Measurements from ENCODE around the gene CHMP6. TPM values are rescaled to one million over a fixed set of nuclear protein-coding genes. Genes with fewer than 3 reads are reported as not detected.

The CHMP6 gene
- total RNA-seq, 1 experiment from 2014 or later = 15.0 TPM

DNA sequence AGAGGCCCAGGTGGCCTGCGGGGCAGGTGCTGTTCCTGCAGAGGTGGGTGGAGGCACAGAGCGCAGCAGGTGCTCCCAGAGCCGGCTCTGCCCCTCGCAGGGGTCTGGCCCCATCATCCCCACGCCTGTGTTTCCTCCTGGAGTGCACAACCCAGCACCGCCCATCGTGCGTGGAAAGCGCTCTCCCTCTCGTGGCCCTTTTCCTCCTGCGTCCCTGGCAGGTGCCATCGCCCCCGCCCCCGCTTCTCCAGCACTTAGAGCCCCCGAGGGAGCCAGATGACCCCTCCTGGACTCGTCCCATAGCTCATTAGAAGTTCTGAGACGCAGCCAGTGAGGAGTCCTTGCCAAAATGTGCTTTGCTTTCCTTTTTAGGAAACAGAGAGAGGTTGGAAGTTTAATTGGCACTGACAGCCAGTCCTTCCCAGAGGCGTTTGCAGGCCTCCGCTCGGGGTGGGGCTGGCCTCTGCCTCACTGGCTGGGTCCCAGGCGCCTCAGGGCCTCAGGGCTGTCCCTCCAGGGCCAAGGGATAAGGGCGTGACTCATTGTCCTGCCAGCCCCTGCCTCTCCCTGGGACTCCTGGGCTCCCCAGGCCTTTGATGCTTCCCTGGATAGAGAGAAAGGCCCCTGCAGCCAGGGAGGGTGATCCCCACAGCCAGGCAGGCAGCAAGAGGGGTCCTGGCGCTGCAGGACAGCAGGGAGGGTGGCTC, 32.2 kb upstream of the CHMP6 start (continued):
- TF ChIP-seq RELA (CRISPR knock-in tag; IDR thresholded peaks at IDR 0.05; ENCODE audit: borderline replicate concordance) = no peak
- no peak for TF ChIP-seq MAX (CRISPR knock-in tag; IDR thresholded peaks at IDR 0.05)
- TF ChIP-seq JUN (CRISPR knock-in tag; IDR thresholded peaks at IDR 0.05) = no peak
- TF ChIP-seq ZNF416 (CRISPR knock-in tag; IDR thresholded peaks at IDR 0.05) = no peak

- peaks cover 2% of the 10 kb centered on the region; the same call in 1 of the 2 replicates for H3K9me3 Mint-ChIP-seq
- ChIA-PET CTCF (interaction anchor here (1.1 to 1.4 kb wide), 2 partner anchors 24 to 29 kb away, joined by 3 to 9 read pairs; no protein-coding TSS in a partner anchor), POLR2A (no interaction called here)
- no peak overlapping the region for H3K4me3 Mint-ChIP-seq
- DNase-seq (ENCODE audit: low spot score) (no peak), ATAC-seq (no peak)
- no peak overlapping the region for H3K27ac Mint-ChIP-seq
- no peaks in the 10 kb centered on the region for H3K27me3 Mint-ChIP-seq (ENCODE audit: low read depth)
- H3K36me3 Mint-ChIP-seq = no peaks in the 10 kb centered on the region; the same call in 1 of the 2 replicates
- no peaks in the 10 kb centered on the region for H3K4me1 Mint-ChIP-seq
- no peak for TF ChIP-seq SMAD3 (CRISPR knock-in tag; IDR thresholded peaks at IDR 0.05; ENCODE audit: borderline replicate concordance)
- TF ChIP-seq, protein P1, sequence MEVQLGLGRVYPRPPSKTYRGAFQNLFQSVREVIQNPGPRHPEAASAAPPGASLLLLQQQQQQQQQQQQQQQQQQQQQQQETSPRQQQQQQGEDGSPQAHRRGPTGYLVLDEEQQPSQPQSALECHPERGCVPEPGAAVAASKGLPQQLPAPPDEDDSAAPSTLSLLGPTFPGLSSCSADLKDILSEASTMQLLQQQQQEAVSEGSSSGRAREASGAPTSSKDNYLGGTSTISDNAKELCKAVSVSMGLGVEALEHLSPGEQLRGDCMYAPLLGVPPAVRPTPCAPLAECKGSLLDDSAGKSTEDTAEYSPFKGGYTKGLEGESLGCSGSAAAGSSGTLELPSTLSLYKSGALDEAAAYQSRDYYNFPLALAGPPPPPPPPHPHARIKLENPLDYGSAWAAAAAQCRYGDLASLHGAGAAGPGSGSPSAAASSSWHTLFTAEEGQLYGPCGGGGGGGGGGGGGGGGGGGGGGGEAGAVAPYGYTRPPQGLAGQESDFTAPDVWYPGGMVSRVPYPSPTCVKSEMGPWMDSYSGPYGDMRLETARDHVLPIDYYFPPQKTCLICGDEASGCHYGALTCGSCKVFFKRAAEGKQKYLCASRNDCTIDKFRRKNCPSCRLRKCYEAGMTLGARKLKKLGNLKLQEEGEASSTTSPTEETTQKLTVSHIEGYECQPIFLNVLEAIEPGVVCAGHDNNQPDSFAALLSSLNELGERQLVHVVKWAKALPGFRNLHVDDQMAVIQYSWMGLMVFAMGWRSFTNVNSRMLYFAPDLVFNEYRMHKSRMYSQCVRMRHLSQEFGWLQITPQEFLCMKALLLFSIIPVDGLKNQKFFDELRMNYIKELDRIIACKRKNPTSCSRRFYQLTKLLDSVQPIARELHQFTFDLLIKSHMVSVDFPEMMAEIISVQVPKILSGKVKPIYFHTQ (CRISPR knock-in tag; IDR thresholded peaks at IDR 0.05) = no peak
- TF ChIP-seq HMGXB4 (CRISPR knock-in tag; IDR thresholded peaks at IDR 0.05) = no peak
- TF ChIP-seq, protein P2, sequence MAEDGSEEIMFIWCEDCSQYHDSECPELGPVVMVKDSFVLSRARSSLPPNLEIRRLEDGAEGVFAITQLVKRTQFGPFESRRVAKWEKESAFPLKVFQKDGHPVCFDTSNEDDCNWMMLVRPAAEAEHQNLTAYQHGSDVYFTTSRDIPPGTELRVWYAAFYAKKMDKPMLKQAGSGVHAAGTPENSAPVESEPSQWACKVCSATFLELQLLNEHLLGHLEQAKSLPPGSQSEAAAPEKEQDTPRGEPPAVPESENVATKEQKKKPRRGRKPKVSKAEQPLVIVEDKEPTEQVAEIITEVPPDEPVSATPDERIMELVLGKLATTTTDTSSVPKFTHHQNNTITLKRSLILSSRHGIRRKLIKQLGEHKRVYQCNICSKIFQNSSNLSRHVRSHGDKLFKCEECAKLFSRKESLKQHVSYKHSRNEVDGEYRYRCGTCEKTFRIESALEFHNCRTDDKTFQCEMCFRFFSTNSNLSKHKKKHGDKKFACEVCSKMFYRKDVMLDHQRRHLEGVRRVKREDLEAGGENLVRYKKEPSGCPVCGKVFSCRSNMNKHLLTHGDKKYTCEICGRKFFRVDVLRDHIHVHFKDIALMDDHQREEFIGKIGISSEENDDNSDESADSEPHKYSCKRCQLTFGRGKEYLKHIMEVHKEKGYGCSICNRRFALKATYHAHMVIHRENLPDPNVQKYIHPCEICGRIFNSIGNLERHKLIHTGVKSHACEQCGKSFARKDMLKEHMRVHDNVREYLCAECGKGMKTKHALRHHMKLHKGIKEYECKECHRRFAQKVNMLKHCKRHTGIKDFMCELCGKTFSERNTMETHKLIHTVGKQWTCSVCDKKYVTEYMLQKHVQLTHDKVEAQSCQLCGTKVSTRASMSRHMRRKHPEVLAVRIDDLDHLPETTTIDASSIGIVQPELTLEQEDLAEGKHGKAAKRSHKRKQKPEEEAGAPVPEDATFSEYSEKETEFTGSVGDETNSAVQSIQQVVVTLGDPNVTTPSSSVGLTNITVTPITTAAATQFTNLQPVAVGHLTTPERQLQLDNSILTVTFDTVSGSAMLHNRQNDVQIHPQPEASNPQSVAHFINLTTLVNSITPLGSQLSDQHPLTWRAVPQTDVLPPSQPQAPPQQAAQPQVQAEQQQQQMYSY (CRISPR knock-in tag; IDR thresholded peaks at IDR 0.05) = no peak
- TF ChIP-seq ERG (CRISPR knock-in tag; IDR thresholded peaks at IDR 0.05) = no peak
- no peak for TF ChIP-seq JAZF1 (CRISPR knock-in tag; IDR thresholded peaks at IDR 0.05)
- TF ChIP-seq, protein P3, sequence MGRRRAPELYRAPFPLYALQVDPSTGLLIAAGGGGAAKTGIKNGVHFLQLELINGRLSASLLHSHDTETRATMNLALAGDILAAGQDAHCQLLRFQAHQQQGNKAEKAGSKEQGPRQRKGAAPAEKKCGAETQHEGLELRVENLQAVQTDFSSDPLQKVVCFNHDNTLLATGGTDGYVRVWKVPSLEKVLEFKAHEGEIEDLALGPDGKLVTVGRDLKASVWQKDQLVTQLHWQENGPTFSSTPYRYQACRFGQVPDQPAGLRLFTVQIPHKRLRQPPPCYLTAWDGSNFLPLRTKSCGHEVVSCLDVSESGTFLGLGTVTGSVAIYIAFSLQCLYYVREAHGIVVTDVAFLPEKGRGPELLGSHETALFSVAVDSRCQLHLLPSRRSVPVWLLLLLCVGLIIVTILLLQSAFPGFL (CRISPR knock-in tag; IDR thresholded peaks at IDR 0.05; ENCODE audit: borderline replicate concordance) = no peak
- no peak for TF ChIP-seq FOXJ3 (CRISPR knock-in tag; IDR thresholded peaks at IDR 0.05; ENCODE audit: borderline replicate concordance)
- no peak for TF ChIP-seq ZNF416 (CRISPR knock-in tag; IDR thresholded peaks at IDR 0.05)
- no peak for TF ChIP-seq NR1H2 (CRISPR knock-in tag; IDR thresholded peaks at IDR 0.05)
- TF ChIP-seq CTCF (IDR thresholded peaks at IDR 0.05) = no peak
- no peak for TF ChIP-seq MYBL2 (CRISPR knock-in tag; IDR thresholded peaks at IDR 0.05)
- no peak for TF ChIP-seq FOXK1 (CRISPR knock-in tag; IDR thresholded peaks at IDR 0.05)
- TF ChIP-seq MXD4 (CRISPR knock-in tag; IDR thresholded peaks at IDR 0.05; ENCODE audit: borderline replicate concordance) = no peak
- no peak for TF ChIP-seq ZNF219 (CRISPR knock-in tag; IDR thresholded peaks at IDR 0.05; ENCODE audit: borderline replicate concordance)
- TF ChIP-seq, protein P4, sequence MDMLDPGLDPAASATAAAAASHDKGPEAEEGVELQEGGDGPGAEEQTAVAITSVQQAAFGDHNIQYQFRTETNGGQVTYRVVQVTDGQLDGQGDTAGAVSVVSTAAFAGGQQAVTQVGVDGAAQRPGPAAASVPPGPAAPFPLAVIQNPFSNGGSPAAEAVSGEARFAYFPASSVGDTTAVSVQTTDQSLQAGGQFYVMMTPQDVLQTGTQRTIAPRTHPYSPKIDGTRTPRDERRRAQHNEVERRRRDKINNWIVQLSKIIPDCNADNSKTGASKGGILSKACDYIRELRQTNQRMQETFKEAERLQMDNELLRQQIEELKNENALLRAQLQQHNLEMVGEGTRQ (CRISPR knock-in tag; IDR thresholded peaks at IDR 0.05) = no peak
- TF ChIP-seq TEAD1 (CRISPR knock-in tag; IDR thresholded peaks at IDR 0.05) = no peak
Measured at GRCh38 chr17:80960037-80960796, 31.4 kb upstream of the CHMP6 start.

All from WTC11 (cell line).